ENCODE data around the gene RPL6.
A peak's percentile ranks its signal among the peaks of the same experiment; 100 is the strongest.
"Not testable (repeated sequence)": the region's sequence is repeated elsewhere in the genome, so short reads cannot be mapped to it uniquely, and the experiment has no call there.

RPL6 gene

GRCh38 chr12:112418608-112419296 is 9.3 kb upstream of the RPL6 start, which contains the start of gene PTPN11:
PTPN11 (plus strand) TSS chr12:112418947; CDS start chr12:112419112, 165 bp downstream.
- peak; percentile 11 for DNase-seq

GRCh38 chr12:112418273-112418607 is 8.8 kb upstream of the RPL6 start:
- no peak for DNase-seq

- not testable (repeated sequence) for DNase-seq
These were observed 6.1 kb upstream of the RPL6 start for GRCh38 chr12:112415457-112415856.

GRCh38 chr12:112413855-112414625 is 4.6 kb upstream of the RPL6 start:
- no peak for DNase-seq

DNA sequence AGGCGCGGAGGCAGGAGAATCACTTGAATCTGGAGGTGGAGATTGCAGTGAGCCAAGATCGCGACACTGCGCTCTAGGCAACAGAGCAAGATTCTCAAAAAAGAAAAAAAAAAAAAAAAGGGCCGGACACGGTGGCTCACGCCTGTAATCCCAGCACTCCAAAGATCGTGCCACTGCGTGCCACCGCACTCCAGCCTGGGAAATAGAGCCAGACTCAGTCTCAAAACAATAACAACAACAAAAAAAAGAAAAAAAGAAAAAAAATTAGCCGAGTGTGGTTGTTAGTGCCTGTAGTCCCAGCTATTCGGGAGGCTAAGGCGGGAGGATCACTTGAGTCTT is 470 bp upstream of the RPL6 start:
- no peak for DNase-seq

DNA sequence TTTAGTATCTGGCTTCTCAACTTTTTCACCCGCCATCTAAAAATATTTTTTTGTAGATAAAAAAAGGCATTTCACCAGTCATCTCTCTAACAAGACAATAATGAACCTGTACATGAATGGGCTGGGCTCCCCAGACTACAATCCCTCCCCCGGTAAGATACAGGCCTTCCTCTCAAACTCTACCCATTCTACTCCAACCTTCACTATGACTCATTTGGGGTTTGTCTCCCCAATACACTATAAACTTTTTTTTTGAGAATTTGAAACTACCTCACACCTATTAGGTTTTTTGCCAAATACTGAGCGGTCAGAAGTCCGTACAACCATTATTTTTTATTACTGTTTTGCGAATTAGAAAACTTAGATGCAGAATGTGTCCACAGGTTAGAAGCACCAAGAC is 784 bp downstream of the RPL6 start:
- no peak for DNase-seq

DNA sequence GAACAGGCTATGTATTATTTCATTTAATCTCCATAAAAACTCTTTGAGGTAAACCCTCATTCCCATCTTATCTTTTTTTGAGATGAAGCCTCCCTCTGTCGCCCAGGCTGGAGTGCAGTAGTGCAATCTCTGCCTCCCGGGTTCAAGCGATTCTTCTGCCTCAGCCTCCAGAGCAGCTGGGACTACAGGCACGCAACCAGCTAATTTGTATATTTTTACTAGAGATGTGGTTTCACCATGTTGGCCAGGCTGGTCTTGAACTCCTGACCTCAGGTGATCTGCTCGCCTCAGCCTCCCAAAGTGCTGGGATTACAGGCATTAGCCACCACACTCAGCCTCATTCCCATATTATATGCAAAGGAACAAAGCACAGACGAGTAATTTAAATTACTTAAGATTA is 1.7 kb downstream of the RPL6 start:
- not testable (repeated sequence) for DNase-seq

DNA sequence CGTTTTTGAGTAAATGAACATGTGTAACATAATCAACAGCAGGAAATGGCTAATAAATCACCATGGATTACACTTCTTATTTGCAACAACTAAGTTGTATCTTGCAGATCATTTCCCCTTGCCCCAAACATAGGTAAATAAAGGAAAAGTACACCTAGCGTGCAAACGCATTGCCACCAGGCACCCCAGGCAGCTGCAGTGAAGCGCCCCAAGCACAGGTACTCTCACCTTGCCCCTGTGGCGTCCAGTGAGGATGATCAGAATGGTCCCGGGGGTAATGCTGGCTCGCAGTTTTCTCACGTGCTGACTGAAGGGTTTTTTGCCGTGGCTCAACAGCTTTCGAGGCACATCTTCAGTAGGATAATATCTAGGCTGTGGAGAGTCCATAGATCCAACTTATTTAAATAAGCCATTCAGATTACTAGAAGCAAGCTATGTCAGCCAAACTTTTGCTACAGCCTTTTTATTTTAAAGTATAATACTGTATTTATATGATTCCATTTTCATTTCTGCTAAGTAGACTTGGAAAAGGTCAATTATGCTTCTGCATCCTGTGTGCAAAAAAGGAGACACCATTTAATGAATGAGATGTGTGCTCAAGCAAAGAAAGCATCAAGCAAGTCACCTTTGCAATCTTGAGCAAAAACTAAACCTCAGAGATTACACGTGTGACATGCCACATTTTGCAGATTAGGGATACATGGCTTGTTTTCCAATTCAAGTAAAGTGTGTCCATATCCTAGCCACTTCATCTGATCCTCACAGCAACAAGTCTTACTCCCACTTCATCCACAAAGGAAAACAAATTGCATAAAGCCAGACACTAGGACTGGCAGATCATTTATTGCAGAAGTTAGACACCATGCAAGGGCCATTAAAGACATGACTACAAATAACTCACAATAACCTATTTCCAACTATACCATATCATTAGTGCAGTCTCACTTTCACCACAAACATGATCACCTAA is 2.6 kb downstream of the RPL6 start:
- no peak for DNase-seq

GRCh38 chr12:112401903-112402498 is 7.4 kb downstream of the RPL6 start:
- no peak for DNase-seq

DNA sequence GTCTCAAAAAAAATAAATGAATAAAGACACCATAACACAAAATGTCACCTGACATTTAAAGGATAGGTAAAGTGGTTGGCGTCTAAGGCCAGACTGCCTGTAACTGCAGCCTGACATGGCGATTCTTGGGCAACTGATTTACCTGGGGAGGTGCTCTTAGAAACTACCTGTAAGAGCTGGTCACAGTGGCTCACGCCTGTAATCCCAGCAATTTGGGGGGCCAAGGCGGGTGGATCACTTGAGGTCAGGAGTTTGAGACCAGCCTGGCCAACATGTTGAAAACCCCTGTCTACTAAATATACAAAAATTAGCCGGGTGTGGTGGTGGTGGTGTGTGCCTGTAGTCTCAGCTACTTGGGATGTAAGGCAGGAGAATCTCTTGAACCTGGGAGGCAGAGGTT is 8.4 kb downstream of the RPL6 start:
- DNase-seq, result no peak

DNA sequence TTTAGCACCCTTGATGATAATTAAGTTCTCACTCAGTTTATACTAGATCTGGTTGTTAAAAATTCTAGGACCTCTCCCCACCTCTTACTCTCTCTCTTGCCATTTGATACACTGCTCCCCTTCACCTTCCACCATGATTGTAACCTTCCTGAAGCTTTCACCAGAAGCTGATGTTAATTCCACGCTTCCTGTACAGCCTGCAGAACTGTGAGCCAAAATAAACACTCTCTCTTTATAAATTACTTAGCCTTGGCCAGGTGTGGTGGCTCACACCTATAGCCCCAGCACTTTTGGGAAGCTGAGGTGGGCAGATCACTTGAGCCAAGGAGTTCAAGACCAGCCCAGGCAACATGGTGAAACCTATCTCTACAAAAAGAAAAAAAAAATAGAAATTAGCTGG is 16.1 kb downstream of the RPL6 start:
- DNase-seq, result no peak

- DNase-seq, result not testable (repeated sequence)
These were observed 19.3 kb downstream of the RPL6 start for GRCh38 chr12:112389922-112390654.

- no peak for DNase-seq
These were observed 20.2 kb downstream of the RPL6 start for GRCh38 chr12:112389228-112389627.

GRCh38 chr12:112386726-112387125 is 22.7 kb downstream of the RPL6 start:
- no peak for DNase-seq

DNA sequence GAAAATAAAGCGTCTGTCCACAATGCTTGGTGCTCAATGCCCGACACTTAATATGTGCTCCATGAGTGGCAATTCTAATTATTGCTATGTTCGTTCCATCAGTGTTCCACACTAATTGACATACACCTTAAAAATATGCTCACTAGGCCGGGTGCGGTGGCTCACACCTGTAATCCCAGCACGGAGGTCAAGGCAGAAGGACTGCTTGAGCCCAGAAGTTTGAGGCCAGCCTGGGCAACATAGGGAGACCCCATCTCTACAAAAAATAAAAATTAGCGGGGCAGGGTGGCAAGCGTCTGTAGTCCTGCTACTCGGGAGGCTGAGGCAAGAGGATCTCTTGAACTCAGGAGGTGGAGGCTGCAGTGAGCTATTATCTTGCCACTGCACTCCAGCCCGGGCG is 26.5 kb downstream of the RPL6 start:
- DNase-seq, result no peak

DNA sequence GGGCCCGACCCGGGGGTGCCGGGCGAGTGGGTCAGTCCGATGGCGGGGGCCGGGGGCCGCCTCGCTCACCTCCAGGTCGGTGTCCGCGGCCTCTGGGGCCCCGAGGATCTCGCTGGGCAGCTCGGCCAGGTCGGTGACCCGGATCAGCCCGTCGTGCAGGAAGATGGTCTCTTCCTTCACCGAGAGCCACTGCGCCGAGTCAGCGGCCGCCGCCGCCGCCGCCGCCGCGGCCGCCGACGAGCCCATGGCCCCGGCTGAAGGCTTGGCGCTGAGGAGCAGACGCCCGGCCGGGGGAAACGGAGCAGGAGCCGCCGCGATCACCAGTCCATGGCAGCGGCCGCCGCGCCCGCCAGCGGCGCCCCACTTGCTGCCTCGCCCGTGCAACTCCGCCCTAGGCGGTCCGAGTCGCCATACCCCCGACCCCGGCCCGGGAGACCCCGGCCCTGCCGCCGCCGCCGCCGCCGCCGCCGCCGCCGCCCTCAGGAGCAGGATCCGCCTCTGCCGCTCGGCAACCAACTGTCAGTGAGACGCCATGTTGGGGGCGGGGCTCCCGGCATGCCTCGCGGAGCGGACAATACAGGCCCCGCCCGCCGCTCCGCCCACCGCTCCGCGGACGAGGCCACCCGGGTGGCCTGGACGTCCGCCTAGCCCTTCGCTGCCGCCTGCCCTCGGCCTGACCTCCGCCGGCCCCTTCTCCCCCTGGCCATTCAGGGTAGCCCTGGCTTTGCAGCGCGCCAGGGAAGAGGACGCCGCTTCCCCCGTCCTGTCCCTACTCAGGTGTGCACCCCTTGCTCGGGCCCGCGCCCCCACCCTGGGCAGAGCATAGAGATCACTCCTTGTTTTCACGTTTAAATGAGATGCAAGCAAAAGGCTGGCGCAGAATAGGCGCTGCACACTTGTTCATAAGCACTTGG is 27.3 kb downstream of the RPL6 start, which contains the start of gene HECTD4:
HECTD4 (minus strand) TSS at position 549 of the 914 bp plus-strand sequence; CDS start at position 246, 303 bp downstream.
- DNase-seq, result peak; percentile 65

DNA sequence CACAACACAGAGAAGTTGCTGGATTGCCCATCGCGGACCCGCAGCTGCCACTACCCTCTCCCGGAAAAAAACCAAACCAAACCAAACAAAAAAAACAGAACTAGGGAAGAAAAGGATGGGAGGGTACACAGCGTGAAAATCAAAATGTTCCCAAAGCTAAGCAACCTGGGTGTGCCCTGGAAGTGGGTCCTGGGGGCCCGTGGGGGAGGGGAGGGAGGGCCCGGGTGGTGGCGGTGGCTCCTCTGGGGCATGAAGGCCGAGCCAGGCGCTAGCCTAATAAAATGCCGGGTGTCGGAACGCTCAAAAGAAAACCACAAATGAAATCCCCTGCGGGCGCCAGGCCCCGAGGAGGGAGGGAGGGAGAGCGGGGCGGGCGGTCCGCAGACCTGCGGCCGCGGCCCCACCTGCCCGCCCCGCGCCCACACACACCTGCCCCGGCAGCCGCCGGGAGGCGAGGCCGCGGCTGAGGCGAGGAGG is 28.0 kb downstream of the RPL6 start:
- no peak for DNase-seq

DNA sequence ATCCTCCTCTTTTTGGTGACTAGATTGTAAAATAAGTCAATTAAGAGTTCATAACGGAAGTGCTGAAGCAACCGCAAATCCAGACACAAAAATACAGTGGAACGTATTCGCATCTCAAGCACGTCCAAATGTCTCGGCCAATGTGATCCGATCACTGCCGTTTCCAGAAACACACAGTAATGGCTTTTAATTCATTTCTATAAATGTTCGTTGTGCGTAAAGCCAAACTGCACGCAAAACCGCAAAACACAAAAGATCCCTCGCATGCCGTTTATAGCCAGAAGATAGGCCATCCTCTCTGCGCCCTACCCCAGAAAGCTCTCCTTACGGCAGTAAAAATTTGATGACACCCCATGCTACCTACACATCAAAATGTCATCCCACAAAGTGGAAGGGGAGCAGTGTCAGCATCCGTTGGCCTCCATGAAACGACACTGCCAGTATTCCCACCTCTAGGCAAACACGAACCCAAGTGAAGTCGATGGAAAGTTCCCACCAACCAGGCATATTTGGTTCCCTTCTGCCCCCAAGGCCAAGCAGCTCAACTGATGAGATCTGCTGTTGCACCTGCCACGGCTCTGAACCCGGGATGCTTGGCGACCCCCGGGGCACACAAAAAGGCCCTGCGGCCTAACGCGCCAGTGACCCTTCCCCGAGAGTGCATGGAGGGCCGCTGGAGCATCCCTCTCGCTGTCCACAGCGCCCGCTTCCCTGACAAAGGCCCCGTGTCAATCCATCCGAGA is 28.6 kb downstream of the RPL6 start:
- DNase-seq, result no peak

- DNase-seq, result no peak
These were observed 34.3 kb downstream of the RPL6 start for GRCh38 chr12:112375105-112375504.

- no peak for DNase-seq
These were observed 35.2 kb downstream of the RPL6 start for GRCh38 chr12:112374166-112374740.
